NCI-H2107 (cell line): ENCODE data around the gene KIF2A.

Experiments used
- DNase-seq: peaks from one replicate; lab custom pipeline; 2025; lab: John Stamatoyannopoulos, UW

Gene KIF2A

GRCh38 chr5:62385131-62385530, 79.1 kb downstream of the KIF2A start:
- DNase-seq = no peak

GRCh38 chr5:62385816-62386400, 79.9 kb downstream of the KIF2A start:
- no peak for DNase-seq

GRCh38 chr5:62386824-62387223, 80.8 kb downstream of the KIF2A start:
- DNase-seq = no peak

- no peak for DNase-seq
These were observed 89.4 kb downstream of the KIF2A start for GRCh38 chr5:62395210-62395950.

- DNase-seq = peak; percentile 66
These were observed 97.6 kb downstream of the KIF2A start, which contains the start of gene DIMT1 for GRCh38 chr5:62403411-62404250. Gene DIMT1 (minus strand): TSS chr5:62403905. CDS start chr5:62403772, 133 bp downstream.

GRCh38 chr5:62412549-62413329, 106.7 kb downstream of the KIF2A start, which contains the start of gene IPO11:
Gene IPO11 (plus strand): TSS chr5:62412763. CDS start chr5:62437280, 24,517 bp downstream.
- peak; percentile 90 for DNase-seq

GRCh38 chr5:62413711-62414110, 107.7 kb downstream of the KIF2A start:
- DNase-seq = no peak

- DNase-seq = no peak
These were observed 112.6 kb downstream of the KIF2A start for GRCh38 chr5:62418462-62419076.

GRCh38 chr5:62419609-62420008, 113.6 kb downstream of the KIF2A start:
- no peak for DNase-seq

- no peak for DNase-seq
These were observed 115.4 kb downstream of the KIF2A start for GRCh38 chr5:62421414-62421813.

- DNase-seq = no peak
These were observed 118.8 kb downstream of the KIF2A start for GRCh38 chr5:62424763-62425162.

- no peak for DNase-seq
These were observed 126.0 kb downstream of the KIF2A start for GRCh38 chr5:62431735-62432620.

- no peak for DNase-seq
These were observed 126.6 kb downstream of the KIF2A start for GRCh38 chr5:62432621-62433064.
